NT2/D1 (cell line): ENCODE results near the gene MAPK9.

Source experiments
- DNase-seq: peaks from one replicate; pipeline ENCODE4 v3.0.0-alpha.2; 2011; ENCODE audit warnings: low read depth, low spot score
- H3K27me3 ChIP-seq: 2 replicates; pipeline ENCODE4 v1.6.0; 2011; ENCODE audit warnings: mild to moderate bottlenecking; ENCODE audit not compliant: insufficient read length, insufficient read depth
- H3K36me3 ChIP-seq: 2 replicates; pipeline ENCODE4 v1.6.1; 2011; ENCODE audit warnings: mild to moderate bottlenecking, low read length, mixed read lengths; ENCODE audit not compliant: insufficient read depth, insufficient read length
- H3K4me1 ChIP-seq: 2 replicates; pipeline ENCODE4 v1.5.1; 2011; ENCODE audit not compliant: insufficient read depth, insufficient read length
- H3K4me3 ChIP-seq: 2 replicates; pipeline ENCODE4 v1.5.1; 2011; ENCODE audit warnings: low read depth; ENCODE audit not compliant: insufficient read length
- H3K9ac ChIP-seq: 2 replicates; pipeline ENCODE4 v1.6.0; 2011; ENCODE audit warnings: low read depth; ENCODE audit not compliant: insufficient read length
- H3K9me3 ChIP-seq: 2 replicates; pipeline ENCODE4 v1.5.1; 2011; ENCODE audit warnings: mild to moderate bottlenecking, low read length; ENCODE audit not compliant: insufficient read depth
- SUZ12 ChIP-seq: IDR thresholded peaks from 2 replicates; pipeline ENCODE4 v1.6.1; 2011; ENCODE audit not compliant: insufficient read length, insufficient read depth; ENCODE audit errors: extremely low read depth
- YY1 ChIP-seq: IDR thresholded peaks from 2 replicates; pipeline ENCODE4 v1.6.1; 2011; ENCODE audit not compliant: insufficient read length, insufficient read depth
- ZNF274 ChIP-seq: IDR thresholded peaks from 2 replicates; pipeline ENCODE4 v1.6.1; 2011; ENCODE audit warnings: mild to moderate bottlenecking, low read depth, low read length

The MAPK9 gene

GRCh38 chr5:180323160-180323559 lies 31.3 kb upstream of the MAPK9 start:
- no peak for DNase-seq
- H3K4me3 ChIP-seq: no peak overlapping the region
- peaks cover 86% of the 10 kb centered on the region for H3K36me3 ChIP-seq
- H3K9me3 ChIP-seq: no peaks in the 10 kb centered on the region
- TF ChIP-seq SUZ12 (no peak), ZNF274 (no peak), YY1 (no peak)
- no peak overlapping the region for H3K9ac ChIP-seq
- peaks cover 18% of the 10 kb centered on the region for H3K4me1 ChIP-seq
- no peaks in the 10 kb centered on the region for H3K27me3 ChIP-seq

- TF ChIP-seq ZNF274 (no peak), YY1 (no peak)
- Histone ChIP-seq H3K4me3 (no peak overlapping the region), H3K9me3 (no peaks in the 10 kb centered on the region), H3K36me3 (peaks cover 84% of the 10 kb centered on the region), H3K4me1 (peaks cover 3% of the 10 kb centered on the region), H3K9ac (no peak overlapping the region), H3K27me3 (no peaks in the 10 kb centered on the region)
- no peak for DNase-seq
These were observed 26.7 kb upstream of the MAPK9 start for GRCh38 chr5:180318456-180319089.

GRCh38 chr5:180316586-180316985 lies 24.7 kb upstream of the MAPK9 start:
- Histone ChIP-seq H3K4me3 (no peak overlapping the region), H3K4me1 (peaks cover 3% of the 10 kb centered on the region), H3K27me3 (no peaks in the 10 kb centered on the region), H3K36me3 (peaks cover 78% of the 10 kb centered on the region), H3K9me3 (no peaks in the 10 kb centered on the region), H3K9ac (no peak overlapping the region)
- TF ChIP-seq SUZ12: no peak
- TF ChIP-seq YY1: no peak
- TF ChIP-seq ZNF274: no peak
- no peak for DNase-seq

- Histone ChIP-seq H3K9ac (no peak overlapping the region), H3K36me3 (peaks cover 78% of the 10 kb centered on the region), H3K27me3 (no peaks in the 10 kb centered on the region), H3K4me3 (no peak overlapping the region), H3K4me1 (peaks cover 3% of the 10 kb centered on the region), H3K9me3 (no peaks in the 10 kb centered on the region)
- TF ChIP-seq YY1 (no peak), SUZ12 (no peak), ZNF274 (no peak)
- DNase-seq: no peak
These were observed 23.9 kb upstream of the MAPK9 start for GRCh38 chr5:180315762-180316212.

- TF ChIP-seq SUZ12: no peak
- no peak for TF ChIP-seq YY1
- TF ChIP-seq ZNF274: no peak
- Histone ChIP-seq H3K4me3 (no peak overlapping the region), H3K4me1 (peaks cover 3% of the 10 kb centered on the region), H3K27me3 (no peaks in the 10 kb centered on the region), H3K9me3 (no peaks in the 10 kb centered on the region), H3K36me3 (peaks cover 74% of the 10 kb centered on the region), H3K9ac (no peak overlapping the region)
- DNase-seq: no peak
These were observed 22.0 kb upstream of the MAPK9 start for GRCh38 chr5:180313677-180314505.

GRCh38 chr5:180311216-180311615 lies 19.3 kb upstream of the MAPK9 start:
- DNase-seq: no peak
- Histone ChIP-seq H3K27me3 (no peaks in the 10 kb centered on the region), H3K9ac (no peak overlapping the region), H3K4me3 (no peak overlapping the region), H3K4me1 (no peaks in the 10 kb centered on the region), H3K36me3 (peaks cover 67% of the 10 kb centered on the region), H3K9me3 (no peaks in the 10 kb centered on the region)
- TF ChIP-seq SUZ12 (no peak), YY1 (no peak), ZNF274 (no peak)

GRCh38 chr5:180306796-180307195 lies 14.9 kb upstream of the MAPK9 start:
- Histone ChIP-seq H3K4me3 (no peak overlapping the region), H3K4me1 (no peaks in the 10 kb centered on the region), H3K9ac (no peak overlapping the region), H3K36me3 (peaks cover 74% of the 10 kb centered on the region), H3K27me3 (no peaks in the 10 kb centered on the region), H3K9me3 (no peaks in the 10 kb centered on the region)
- DNase-seq: no peak
- TF ChIP-seq YY1: no peak
- TF ChIP-seq ZNF274: no peak
- no peak for TF ChIP-seq SUZ12
